Activated CD4-positive, CD25-positive, alpha-beta regulatory T cell treated with anti-CD3 and anti-CD28 coated beads, Interleukin-2, amount 50 U/mL, for 24 hours (primary cell): ENCODE results near the gene ISY1.

ENCODE experiments used
- ATAC-seq, 2 donors: fragments of 150-1000 bp; cut with Tn5 transposase; one replicate each; pipeline ENCODE4 v1.10.0; 2021; ENCODE audit warnings: mild to moderate bottlenecking in 1 of 2, moderate library complexity in 1 of 2

Gene ISY1

DNA sequence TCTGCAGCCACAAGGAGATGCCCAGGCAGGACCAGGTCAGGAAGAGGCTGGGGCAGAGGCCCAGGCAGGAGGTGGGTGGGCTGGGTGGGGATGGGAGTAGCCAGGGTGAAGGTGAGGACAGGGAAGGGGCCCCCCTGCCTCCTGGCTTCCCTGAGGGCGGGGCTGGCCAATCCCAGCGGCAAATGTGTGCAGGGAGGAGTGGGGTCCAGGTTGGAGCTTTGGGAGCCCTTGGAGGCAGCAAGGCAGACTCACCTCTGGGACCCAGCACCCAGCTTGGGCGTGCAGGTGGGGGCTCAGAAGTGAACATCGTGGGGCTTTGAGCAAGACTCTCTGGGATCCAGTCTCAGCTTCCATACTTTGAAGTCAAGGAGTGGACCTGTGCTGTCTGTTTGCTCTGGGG lies 75.0 kb downstream of the ISY1 start:
- no peak for ATAC-seq

DNA sequence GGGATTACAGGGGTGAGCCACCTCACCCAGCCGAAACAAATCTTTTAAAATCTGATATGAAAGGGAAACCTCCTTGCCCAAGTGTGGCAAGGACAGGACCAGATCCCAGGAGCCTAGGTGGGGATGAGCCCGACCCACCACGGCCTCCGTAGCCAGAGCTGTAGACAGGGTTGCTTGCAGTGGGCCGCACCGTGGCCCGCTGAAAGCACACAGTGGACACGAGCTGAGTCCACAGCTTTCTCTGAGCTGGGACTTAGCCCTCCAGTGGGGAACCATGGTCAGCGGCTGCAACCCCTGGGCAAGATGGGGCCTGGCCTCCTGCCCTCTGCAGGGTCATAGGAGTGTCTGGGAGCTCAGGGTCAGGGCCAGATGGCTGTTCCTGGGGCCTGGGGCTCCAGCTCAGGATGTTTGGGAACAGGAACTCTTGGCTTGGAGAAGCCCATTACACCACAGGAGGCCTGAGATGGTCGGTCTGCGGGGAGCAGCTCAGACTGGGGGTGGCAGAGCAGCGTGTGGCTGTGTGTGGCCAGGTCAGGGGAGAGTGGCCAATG lies 75.6 kb downstream of the ISY1 start:
- no peak for ATAC-seq

- ATAC-seq = no peak
Measured at GRCh38 chr3:129084501-129084900, 76.4 kb downstream of the ISY1 start.

DNA sequence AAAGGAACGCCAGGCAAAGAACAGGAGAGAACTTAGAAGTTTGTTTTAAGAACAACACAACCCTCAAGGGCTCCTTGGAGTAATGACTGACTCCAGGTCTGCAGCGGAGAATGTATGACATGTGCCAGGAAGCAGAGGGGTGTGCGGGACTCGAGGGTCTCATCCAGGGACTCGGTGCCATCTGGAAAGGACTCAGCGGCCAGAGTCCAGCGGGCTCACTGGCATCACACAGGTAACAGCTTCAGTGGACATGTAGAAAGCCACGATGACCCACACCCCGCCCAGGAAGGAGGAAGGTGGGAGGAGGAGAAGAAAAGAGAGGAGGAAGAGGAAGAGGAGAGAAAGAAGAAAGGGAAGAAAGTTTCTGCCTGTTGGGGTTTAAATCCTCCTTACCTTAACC lies 78.8 kb downstream of the ISY1 start:
- no peak for ATAC-seq

DNA sequence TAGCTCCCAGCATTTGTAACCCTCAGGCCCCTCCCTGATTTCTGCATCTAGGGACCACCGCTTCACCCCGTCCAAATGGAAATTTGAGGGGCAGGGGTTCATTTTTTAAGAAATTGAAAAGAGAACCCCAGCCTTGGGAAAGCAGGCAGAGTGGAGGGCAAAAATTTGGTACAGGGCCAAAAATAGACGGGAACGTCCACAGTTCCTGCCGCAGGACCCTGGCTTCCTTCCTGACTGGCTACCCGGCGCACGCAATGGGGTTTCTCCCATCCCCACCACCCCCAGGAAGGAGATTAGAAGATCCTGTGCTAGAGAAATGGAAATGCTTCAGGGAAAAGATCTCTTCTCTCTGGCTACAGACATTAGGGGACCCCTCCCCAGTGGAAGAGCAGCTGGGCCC lies 79.4 kb downstream of the ISY1 start:
- no peak for ATAC-seq

- no peak for ATAC-seq
Measured at GRCh38 chr3:129078510-129078909, 82.4 kb downstream of the ISY1 start.
